ENCODE data around the gene CSRNP2. TPM values are rescaled to one million over a fixed set of nuclear protein-coding genes. Genes with fewer than 3 reads are reported as not detected.

Gene CSRNP2, protein sequence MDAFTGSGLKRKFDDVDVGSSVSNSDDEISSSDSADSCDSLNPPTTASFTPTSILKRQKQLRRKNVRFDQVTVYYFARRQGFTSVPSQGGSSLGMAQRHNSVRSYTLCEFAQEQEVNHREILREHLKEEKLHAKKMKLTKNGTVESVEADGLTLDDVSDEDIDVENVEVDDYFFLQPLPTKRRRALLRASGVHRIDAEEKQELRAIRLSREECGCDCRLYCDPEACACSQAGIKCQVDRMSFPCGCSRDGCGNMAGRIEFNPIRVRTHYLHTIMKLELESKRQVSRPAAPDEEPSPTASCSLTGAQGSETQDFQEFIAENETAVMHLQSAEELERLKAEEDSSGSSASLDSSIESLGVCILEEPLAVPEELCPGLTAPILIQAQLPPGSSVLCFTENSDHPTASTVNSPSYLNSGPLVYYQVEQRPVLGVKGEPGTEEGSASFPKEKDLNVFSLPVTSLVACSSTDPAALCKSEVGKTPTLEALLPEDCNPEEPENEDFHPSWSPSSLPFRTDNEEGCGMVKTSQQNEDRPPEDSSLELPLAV
- 10 to 100 TPM; 21.5 to 39.7 (median 28.9) TPM for total RNA-seq

GRCh38 chr12:51083126-51083833 is at the start of gene CSRNP2:
Gene CSRNP2 (minus strand): TSS chr12:51083596. CDS start chr12:51076561, 7,035 bp downstream.
- Histone ChIP-seq H3K9me3 (no peaks in the 10 kb centered on the region), H3K4me3 (peak within 1 kb of the TSS; percentile 52 to 69), H3K36me3 (no peaks in the 10 kb centered on the region), H3K27me3 (no peaks in the 10 kb centered on the region), H3K4me1 (no peaks in the 10 kb centered on the region), H3K27ac (peak within 1 kb of the TSS; percentile 82 to 90)
- TF ChIP-seq, protein P1, sequence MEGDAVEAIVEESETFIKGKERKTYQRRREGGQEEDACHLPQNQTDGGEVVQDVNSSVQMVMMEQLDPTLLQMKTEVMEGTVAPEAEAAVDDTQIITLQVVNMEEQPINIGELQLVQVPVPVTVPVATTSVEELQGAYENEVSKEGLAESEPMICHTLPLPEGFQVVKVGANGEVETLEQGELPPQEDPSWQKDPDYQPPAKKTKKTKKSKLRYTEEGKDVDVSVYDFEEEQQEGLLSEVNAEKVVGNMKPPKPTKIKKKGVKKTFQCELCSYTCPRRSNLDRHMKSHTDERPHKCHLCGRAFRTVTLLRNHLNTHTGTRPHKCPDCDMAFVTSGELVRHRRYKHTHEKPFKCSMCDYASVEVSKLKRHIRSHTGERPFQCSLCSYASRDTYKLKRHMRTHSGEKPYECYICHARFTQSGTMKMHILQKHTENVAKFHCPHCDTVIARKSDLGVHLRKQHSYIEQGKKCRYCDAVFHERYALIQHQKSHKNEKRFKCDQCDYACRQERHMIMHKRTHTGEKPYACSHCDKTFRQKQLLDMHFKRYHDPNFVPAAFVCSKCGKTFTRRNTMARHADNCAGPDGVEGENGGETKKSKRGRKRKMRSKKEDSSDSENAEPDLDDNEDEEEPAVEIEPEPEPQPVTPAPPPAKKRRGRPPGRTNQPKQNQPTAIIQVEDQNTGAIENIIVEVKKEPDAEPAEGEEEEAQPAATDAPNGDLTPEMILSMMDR (IDR thresholded peaks at IDR 0.05): peak in 2 of 4 experiments; percentile 29 to 40
- peak; percentile 99 to 100 for TF ChIP-seq POLR2A (IDR thresholded peaks at IDR 0.05)
- intact Hi-C loops (cut with DNase I; ENCODE audit: low total_unique reads): no loop called here
- DNase-seq: peak; percentile 96 to 97

DNA sequence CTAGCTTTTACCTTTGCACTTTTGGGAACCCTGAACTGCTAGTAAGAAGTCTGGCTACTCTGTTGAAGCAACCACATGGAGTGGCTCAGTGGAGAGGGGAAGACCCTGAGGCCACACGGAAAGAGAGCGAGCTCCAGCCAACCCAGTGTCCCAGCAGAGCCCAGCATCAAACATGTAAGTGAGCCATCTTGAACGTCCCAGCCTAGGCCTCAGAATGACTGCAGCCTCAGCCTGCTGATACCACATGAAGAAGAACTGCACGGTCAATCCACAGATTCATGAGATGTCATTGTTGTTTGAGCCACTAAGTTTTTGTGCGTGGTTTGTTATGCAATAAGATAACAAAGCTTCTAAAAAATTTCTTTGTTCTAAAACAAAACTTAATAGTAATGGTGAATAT is 49.3 kb upstream of the CSRNP2 start:
- Histone ChIP-seq H3K27ac (no peak overlapping the region), H3K27me3 (no peaks in the 10 kb centered on the region), H3K36me3 (no peaks in the 10 kb centered on the region), H3K9me3 (no peaks in the 10 kb centered on the region), H3K4me1 (no peaks in the 10 kb centered on the region), H3K4me3 (no peak overlapping the region)
- no peak for DNase-seq
- TF ChIP-seq, protein P1 (IDR thresholded peaks at IDR 0.05): no peak
- TF ChIP-seq POLR2A (IDR thresholded peaks at IDR 0.05): no peak
- intact Hi-C loops (cut with DNase I; ENCODE audit: low total_unique reads): no loop called here

DNA sequence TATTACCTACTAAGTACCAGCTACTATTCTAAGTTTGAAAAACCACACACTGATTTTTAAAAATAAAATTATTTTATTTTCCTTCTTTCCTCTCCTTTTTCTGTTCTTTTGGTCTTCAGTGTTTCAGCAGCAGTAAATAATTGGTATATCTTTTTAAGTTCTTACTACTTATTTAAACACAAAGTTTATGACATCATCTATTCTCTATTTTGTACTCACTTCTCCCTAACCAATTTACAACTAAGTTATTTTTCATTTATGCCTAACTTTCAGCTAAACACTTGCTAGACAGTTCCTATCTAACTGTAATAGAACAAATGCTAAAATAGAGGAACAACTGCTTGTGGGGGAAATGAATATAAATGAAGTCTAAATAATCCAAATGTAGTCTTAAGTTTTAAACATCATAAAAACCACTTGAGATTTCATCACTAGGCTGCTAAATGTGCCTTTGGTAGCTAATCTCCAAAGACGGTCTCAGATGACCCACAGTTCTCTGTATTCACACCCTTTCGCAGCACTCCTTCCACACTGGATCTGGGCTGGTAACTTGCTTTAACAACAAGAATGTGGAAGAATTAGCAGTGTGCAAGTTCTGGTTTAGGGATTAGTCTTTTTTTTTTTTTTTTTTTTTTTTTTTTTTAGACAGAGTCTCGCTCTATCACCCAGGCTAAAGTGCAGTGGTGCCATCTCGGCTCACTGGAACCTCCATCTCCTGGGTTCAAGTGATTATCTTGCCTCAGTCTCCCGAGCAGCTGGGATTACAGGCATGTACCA is 48.5 kb upstream of the CSRNP2 start:
- H3K27ac ChIP-seq: no peak overlapping the region
- intact Hi-C loops (cut with DNase I; ENCODE audit: low total_unique reads): no loop called here
- no peak overlapping the region for H3K4me3 ChIP-seq
- TF ChIP-seq, protein P1 (IDR thresholded peaks at IDR 0.05): no peak
- no peak for TF ChIP-seq POLR2A (IDR thresholded peaks at IDR 0.05)
- no peaks in the 10 kb centered on the region for H3K36me3 ChIP-seq
- no peaks in the 10 kb centered on the region for H3K9me3 ChIP-seq
- H3K4me1 ChIP-seq: no peaks in the 10 kb centered on the region
- DNase-seq: no peak
- H3K27me3 ChIP-seq: no peaks in the 10 kb centered on the region

DNA sequence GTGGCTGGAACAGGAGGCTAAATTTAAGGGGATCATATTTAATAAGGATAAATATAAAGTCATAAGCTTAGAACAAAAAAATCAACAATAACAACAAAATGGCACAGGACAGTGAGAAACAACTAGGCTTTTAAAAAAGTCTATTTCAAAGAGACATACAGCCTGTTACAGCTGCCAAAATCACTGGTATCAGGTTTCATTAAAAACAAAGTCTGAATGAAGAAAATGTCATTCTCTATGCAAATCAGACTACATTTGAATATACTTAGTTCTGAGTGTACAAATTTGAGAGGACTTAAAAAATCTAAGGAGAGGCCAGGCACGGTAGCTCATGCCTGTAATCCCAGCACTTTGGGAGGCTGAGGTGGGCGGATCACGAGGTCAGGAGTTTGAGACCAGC is 45.5 kb upstream of the CSRNP2 start:
- Histone ChIP-seq H3K4me1 (no peaks in the 10 kb centered on the region), H3K36me3 (no peaks in the 10 kb centered on the region), H3K9me3 (no peaks in the 10 kb centered on the region), H3K27ac (no peak overlapping the region), H3K27me3 (no peaks in the 10 kb centered on the region), H3K4me3 (no peak overlapping the region)
- intact Hi-C loops (cut with DNase I; ENCODE audit: low total_unique reads): no loop called here
- DNase-seq: no peak
- TF ChIP-seq, protein P1 (IDR thresholded peaks at IDR 0.05): no peak

Measured in uterus (tissue), 4 donors.